Limb (tissue), 2 donors: Measurements from ENCODE around the gene PRR33.

Experiments used
- DNase-seq, 2 donors: peaks; one replicate each; pipeline ENCODE4 v3.0.0-alpha.2; 2016; ENCODE audit errors: extremely low spot score in 2 of 2

PRR33 gene

DNA sequence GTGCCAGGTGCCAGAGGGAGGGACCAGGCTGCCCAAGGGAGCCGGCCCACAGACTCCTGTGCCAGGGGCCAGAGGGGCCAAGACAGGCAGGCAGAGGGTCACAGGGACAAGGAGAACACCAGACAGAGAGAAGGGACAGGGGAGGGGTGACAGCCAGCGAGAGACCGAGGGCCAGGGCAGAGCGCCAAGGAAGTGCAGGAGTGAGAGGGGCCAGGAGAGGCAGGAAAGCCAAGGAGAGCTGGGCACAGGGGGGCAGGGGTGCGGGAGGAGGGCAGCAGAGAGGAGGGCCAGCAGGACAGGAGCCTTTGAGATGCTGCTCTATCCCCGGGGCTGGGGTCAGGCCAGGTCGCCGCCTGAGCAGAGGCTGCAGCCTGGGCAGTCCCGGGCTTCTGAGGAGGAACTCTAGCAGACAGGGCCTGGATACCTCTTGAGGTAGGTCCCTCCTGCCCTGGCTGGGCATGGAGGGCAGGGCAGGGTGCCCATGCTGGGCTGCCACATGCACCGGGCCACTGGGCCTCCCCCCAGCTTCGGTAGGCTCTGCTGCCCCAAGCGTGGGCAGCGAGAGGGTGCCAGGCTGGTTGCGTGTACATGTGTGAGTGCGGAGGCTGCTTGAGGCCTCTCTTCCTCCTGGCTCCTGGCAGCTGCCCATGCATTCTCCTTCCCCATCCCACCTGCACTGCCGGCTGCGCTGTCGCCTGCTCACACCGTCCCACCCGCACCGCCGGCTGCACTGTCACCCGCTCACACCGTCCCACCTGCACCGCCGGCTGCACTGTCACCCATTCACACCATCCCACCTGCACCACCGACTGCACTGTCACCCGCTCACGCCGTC lies 26.6 kb downstream of the PRR33 start:
- no peak for DNase-seq

DNA sequence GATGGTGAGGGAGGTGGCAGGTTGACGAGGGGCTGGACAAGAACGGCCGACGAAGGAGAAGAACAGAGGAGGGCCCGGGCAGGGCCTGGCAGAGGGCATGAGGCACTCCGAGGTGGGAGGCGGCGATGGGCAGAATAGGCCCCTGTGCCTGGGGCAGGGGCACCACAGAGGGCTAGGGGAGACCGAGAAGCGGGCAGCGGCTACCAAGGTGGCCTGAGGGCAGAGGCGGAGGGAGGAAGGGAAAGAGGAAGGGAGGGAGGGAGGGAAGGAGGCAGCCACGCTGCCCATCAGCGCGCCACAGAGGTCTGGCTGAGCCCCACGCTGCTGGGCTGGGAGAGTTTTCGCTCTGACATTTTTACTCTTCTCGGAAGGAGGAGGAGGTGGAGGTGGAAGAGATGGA lies 27.5 kb downstream of the PRR33 start:
- DNase-seq = no peak

- peak; percentile 68 to 85 for DNase-seq
Measured at GRCh38 chr11:1863352-1864216, 28.1 kb downstream of the PRR33 start.

- DNase-seq = no peak
Measured at GRCh38 chr11:1862588-1863351, 28.9 kb downstream of the PRR33 start.

GRCh38 chr11:1861435-1862411 lies 30.0 kb downstream of the PRR33 start:
- no peak for DNase-seq

- no peak for DNase-seq
Measured at GRCh38 chr11:1860108-1860507, 31.6 kb downstream of the PRR33 start.

DNA sequence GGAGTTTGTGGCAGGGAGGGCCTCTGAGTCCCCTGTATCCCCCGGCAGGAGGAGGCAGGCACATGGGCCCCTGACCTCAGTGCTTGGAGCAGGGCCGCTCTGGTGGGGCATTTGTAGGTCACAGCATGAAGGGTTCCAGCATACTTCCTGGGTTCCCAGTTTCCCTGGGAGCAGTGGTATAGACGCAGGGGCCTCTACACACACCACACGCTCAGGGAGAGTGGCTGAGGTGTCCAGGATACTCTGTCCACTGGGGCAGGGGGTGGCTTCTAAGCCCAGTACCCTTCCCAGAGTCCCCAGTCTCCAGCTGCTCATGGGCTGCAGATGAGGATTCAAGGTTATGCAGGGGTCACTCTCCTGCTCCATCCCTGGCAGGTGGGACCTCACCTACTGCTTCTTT lies 32.7 kb downstream of the PRR33 start:
- no peak for DNase-seq

GRCh38 chr11:1858576-1858975 lies 33.1 kb downstream of the PRR33 start:
- DNase-seq = no peak

DNA sequence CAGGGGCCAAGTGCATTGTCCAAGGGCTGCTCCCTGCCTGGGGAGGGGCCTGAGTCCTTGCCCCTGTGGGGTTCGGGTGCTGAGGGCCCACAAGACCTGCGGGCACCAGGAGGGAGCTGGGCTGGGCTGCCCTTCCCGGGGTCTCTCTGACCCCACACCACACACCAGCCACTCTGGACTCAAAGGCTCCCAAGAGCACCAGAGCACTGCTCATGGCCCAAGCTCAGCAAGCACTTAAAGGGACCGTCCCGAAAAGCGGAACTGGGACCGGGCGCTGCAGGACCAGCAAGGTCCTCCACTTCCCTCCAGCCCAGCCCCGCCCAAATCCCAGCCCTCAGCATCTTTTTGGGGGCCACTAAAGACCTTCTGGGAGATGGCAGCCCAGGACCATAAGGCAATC lies 33.5 kb downstream of the PRR33 start:
- DNase-seq = no peak

GRCh38 chr11:1857064-1857463 lies 34.6 kb downstream of the PRR33 start:
- no peak for DNase-seq

DNA sequence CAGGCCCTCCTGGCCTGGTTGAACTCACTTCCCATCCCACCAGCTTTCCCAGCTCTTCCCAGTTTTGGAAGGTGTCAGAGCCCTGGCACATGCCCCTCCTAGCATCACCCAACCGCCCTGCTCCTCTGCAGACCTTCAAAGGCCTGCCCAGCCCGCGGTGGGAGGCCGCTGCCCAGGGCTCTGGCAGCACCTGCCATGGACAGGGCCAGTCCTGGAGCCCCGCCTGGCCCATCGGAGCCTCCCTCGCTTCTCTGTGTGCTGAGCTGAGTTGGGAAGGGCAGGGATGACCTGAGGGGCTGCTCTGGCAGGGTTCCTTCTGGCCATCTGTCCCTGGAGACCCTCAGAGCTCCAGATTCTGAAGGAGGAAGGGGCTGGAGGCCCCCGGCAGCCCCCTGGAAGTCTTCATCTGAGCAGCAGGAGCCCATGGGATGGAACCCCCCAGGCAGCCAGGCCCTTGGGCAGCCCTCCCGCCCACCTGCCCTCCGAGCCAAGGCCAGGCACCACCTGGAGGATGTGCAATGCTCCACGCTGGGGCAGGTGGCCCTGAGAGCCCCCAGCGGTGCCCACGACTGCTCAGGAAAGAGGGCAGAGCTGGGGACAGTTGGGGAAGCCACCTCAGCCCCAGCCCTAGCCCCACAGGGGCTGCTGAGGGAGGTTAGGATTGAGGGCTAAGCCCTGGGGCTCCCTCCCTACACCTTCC lies 35.2 kb downstream of the PRR33 start:
- DNase-seq = no peak

DNA sequence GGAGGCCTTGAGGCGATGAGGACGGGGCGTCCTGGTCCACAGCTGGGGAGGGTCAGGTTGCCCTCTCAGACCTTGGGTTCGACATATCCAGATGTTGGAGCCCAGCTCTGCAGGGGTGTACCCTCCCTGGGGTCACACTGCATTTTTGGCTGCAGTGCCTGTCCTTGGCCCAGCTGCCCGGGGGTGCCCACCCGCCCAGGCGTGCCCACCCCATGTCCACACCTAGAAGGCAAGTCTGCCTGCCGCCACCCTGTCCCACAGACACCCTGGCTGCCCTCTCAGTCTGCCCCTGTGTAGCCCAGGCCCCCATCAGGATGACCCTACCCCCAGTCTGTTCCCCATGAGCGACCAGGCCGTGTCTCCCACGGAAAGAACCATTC lies 35.8 kb downstream of the PRR33 start:
- no peak for DNase-seq

- DNase-seq = no peak
Measured at GRCh38 chr11:1854949-1855885, 36.5 kb downstream of the PRR33 start.

GRCh38 chr11:1854132-1854948 lies 37.4 kb downstream of the PRR33 start:
- no peak for DNase-seq

DNA sequence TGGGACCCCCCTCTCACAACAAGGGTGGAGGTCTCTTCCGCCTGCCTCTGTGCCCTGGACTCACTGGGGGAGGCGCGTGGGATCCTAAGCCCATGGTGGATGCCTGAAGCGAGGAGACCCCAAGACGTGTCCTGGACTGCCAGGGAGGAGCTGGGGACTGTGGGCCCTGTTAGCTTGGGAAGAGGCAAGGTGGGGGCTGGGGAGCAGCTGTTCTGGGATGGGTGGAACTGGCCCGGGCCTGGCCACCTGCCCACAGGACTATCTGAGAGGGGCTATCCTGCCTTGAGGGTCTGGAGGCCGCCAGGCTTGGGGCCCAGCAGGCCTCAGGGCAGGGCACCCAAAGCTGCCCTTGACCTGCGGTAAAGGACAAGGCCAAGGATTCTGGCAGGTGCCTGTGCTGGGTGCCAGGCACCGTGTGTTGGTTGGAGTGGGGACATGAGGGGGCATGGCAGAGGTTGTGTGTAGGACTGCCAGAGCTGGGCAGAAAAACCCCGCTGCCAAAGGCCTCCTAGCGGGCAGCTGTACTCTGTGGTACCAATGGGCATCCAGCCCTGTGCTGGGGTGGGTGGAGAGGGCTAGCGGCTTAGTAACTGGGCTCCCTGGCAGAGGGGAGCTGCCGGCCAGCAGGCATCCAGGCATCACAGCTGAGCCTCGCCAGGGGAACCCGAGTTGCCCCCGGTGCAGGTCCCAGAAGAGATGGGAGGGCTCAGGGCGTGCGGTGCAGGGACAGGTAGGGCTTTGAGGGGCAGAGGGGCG lies 38.1 kb downstream of the PRR33 start:
- no peak for DNase-seq

DNA sequence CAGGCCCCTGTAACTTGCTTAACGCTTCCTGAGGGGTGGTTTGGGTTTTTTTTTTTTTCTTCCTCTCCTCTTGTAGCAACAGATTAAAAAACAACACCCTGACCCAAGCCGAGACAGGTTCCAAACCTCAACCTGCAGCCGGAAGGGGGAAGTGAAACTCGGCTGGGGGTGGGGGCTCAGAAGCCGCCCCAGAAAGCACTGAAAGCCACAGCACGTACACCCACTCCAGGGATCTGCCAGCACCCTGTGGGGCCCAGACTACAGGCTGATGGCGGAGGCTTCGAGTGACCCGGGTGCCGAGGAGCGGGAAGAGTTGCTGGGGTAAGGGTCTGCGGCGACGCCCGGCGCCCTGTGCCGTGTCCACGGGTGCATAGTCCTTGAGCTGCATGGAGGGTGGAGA lies 38.8 kb downstream of the PRR33 start, which contains the start of gene LSP1:
TSS of gene LSP1 (plus strand) at position 208 of the 400 bp plus-strand sequence. CDS start at position 269, 61 bp downstream.
- DNase-seq = no peak

DNA sequence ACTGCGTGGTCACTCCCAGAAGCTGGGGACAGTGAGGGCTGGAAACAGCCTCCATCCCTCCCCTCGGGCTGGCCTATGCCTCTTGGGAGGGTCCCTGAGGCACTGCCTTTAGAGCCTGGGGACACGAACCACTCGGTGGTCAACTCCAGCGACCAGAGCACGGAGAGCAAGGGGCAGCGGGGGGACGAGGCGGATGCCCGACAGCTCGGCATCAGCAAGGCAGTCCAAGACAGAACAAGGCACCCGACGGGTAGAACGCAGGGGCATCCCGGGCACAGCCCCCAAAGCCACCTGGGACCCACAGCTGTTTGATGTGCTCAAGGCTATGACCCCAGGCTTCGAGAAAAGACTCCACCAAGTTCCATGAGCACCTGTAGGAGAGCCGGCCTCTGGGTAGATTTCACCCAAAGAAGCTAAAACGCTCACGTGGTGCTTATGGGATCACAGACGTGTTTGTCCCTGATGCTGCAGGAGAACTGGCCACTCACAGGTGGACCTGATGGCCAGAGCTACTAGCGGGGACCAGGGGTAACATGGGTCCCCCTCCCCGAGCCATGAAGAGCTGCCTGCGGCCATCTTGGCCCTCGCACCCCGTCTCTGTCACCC lies 39.3 kb downstream of the PRR33 start:
- no peak for DNase-seq
